NCI-H1417 treated with DMSO at 0.1 percent for 48 hours (cell line): ENCODE data around the gene JOSD1.

Source experiments
- DNase-seq: peaks from one replicate; lab custom pipeline; 2025; lab: John Stamatoyannopoulos, UW

JOSD1 gene

DNA sequence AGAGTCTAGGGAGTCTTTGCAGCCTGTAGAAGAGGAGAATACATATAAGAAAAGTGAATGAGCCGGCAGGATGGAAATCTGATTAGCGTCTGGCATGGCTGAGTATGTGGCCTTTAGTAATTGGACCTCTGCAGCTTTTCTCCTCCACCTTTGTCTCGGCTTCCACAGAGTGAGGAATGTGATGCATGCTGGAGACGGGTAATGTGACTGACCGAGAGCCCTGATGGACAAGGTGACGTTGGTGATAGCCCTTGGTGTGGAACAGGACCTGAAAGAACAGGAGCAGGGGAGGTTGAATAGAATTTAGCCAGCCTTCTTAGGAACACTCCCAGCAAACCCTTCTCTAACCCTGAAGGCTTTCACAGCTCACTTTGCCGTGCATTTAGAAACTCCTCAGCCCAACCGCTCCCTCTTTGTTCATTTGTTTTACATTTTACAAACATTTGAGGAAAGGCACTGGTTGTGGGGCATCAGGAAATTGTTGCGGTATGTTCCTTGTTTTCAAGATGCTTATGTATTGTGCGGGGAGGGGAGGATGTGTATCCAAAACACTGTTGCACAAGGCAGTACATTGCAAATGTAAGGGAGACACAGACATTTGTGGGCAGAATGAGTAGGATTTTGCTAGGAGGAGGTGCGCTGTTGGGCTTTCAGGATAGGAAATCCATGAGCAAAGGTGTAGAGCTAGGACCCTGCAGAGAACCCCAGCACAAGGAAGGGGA is 11.9 kb upstream of the JOSD1 start:
- no peak for DNase-seq

DNA sequence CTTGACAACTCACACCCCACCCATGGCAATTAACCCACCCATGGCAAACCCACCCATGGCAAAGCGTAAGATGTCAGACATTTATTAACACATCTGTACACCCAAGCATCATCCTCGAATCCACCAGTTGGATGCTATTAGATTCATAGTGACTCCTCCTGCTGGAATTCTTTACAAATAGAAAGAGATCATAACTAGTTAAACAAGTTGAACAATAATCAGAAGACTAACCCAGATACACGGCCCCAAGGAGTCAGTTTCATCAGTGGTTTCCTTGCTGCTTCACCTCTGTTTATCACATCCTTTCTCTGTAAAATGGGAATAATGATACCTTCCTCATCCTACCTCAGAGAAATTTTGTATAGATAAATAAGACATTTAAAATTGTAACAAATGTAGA is 10.1 kb upstream of the JOSD1 start:
- DNase-seq: no peak

DNA sequence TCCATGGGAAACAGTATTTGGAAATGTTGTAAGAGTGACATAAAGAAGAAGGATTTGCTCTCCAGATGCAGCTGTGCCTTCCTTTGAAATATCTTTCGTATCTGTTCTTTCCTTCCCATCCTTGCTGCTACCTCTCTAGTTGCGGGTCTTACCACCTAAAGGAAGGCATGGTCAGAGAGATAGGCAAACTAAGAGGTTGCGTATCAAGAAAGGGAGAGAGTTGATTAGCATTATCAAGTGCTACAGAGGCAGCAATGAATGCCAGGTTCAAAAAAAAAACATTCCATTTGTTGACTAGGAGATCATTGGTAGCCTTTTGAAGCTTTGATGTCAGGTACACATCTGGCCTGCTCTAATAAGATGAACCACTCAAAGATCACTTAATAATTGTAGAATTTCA is 9.6 kb upstream of the JOSD1 start:
- DNase-seq: no peak

DNA sequence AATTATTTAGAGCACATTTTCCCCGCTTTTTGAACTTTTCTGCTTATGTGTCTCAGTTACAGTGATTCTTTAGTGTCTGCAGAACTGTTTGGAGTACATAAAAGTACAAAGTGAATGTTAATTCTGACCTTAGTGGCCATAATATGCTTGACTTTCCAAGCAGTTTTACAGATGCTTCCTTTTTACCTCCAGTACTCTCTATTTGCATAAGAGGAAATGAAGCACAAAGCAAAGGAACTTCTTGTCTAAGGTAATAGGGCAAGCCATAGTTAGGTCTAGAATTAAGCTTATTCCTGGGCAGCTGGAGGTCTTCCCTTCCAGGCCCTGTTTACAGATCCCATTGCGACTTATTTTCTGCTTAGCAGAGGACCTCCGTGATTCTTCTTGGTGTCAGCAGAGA is 8.6 kb upstream of the JOSD1 start:
- DNase-seq: no peak

DNA sequence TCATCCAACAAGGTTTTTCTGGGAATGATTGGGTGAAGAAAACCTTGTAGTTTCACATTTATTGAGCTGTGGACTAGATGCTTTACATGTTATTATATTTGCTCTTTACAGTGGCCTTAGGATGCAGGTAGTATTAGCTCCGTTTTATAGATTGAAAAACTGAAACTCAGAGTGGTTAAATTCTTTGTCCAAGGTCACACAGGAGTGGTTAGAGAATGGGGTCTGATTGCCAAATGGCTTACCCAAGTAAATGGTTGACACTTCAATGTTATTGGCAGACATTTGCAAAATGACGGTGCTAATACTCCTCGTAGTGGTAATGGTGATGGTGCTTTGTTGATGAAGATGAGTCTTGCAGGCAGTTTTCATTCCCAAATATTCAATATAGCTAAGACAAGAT is 7.2 kb upstream of the JOSD1 start:
- no peak for DNase-seq

DNA sequence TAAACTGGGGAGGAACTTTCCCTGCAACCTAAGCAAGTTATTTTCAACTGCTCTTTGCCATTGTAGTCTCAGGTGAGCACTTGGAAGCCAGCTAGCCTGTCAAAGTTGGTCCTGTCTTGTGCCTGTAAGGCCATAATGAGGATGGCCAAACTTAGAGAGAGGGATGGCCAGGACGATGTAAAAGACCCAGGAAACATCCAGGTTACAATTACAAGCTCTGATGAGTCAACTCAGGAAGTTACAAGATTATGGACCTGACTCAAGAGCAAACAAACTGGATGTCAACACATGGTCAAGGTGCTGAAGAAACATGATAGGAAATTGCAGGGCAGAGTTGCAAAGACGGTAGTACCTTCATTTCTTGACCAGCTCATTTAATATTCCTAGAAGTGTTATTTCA is 6.6 kb upstream of the JOSD1 start:
- DNase-seq: no peak

DNA sequence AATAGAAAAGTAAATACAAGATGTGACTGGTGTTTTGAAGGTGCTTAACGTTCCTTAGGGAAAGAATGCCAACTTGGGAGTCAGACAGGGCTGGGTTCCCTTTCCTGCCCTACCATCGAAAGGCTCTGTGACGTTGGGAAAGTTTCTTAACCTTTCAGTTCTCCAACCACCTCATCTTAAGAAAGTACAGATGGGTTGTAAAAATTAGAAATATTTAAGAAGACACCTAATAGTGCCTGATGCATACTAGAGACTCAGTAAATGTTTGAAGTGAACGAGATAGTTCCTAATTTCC is 6.1 kb upstream of the JOSD1 start:
- no peak for DNase-seq

DNA sequence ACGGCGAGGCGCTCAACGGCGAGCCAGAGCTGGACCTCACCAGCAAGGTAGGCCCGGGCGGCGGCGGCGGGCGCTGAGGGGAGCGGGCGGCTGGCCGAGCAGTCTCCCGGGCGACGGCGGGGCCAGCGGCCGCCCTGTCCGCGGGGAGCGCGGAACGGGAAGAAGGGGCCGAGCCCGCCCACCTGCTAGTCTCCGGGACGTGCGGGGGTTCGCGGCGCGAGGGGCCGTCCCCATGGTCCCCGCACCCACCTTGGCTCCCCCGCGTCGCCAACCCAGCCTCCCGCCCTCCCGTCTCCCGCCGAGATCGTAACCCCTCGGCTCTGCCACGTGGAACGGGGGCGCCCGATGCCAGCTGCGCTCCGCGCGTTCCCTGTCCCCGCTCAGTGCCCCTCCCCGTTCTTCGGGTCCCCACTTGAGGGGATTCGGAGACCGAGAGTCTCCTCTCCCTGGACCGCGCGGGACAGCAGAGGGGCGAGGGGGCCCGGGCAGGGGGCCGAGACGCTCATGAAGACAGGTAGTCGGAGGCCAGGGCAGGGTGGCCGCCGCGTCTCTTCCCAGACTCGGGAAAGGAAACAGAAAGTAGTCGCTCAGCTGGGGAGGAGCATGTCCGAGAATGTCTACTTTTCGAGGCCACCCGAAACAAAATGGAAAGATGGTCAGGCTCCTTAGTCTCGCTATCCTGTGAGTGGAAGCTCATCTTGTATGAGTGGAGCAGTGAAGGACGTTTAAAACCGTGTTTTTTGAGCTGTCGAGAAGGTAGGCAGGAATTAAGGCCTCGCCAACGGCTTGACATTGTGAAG is 5.6 kb upstream of the JOSD1 start:
- no peak for DNase-seq

DNA sequence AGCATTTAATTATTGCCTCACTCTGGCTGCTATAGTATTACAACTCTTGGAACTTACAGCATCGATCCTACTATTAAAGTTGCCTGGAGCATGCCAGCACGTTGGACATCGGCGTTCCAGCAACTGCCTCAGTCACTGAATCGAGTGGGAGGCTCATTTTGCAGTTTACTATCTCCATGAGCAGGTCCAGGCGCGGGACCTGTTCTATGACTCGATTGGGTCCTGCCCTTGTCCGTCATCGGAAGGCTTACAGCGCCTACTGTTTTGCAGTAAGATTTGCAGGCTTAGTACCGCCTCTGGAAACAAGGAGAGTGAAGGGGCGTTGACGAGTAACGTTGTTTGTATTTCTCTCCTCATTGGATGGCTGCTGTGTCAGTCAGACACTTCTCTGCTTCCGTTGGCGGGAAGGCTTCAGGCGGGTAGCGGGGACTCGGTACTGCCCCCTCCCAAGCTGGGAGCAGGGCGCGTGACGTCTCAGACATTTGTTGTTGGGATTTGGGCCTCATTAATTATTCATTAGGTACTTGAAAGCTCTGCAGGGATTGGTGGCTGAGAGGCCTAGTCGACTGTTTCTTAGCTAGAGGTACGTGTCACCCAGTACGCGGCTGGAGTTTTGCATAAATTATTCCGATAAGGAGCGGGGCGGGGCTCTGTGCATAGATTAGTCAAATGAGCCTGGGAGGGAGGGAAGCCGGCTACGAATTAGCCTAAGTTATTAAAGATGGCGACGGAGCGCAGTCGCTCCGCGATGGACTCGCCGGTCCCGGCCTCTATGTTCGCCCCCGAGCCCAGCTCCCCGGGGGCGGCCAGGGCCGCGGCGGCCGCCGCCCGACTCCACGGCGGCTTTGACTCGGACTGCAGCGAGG is 4.7 kb upstream of the JOSD1 start, which contains the start of gene GTPBP1:
Gene GTPBP1 (plus strand): TSS at position 710 of the 866 bp plus-strand sequence. CDS start 12 bp downstream, at position 722.
- DNase-seq: peak; percentile 97

DNA sequence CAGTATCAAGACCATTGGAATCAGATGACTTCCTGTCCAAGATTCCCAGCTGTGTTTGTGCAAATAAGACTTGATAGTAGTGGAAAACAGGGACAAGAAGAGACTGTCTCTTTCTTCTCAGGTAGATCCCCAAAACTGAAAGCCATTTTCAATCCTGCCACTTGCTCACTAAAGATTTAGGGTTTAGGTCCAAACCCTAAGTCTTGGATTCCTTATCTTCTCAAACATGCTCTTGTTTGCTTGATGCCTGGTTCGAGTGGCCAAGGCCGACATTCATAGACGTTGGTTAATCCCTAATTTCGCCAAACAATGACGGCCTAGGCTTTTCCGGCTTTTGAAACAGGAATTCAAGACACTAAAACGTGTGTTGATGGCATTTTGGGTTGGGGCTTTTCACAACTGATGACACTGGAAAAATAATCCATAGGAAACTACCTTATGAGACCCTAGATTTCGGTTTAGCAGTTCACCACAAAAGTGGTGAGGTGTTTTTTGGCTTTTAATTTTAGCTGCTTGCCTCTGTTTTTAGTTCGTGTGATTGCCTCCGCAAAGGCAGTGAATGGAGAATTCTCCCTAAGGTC is 4.0 kb upstream of the JOSD1 start:
- DNase-seq: no peak

DNA sequence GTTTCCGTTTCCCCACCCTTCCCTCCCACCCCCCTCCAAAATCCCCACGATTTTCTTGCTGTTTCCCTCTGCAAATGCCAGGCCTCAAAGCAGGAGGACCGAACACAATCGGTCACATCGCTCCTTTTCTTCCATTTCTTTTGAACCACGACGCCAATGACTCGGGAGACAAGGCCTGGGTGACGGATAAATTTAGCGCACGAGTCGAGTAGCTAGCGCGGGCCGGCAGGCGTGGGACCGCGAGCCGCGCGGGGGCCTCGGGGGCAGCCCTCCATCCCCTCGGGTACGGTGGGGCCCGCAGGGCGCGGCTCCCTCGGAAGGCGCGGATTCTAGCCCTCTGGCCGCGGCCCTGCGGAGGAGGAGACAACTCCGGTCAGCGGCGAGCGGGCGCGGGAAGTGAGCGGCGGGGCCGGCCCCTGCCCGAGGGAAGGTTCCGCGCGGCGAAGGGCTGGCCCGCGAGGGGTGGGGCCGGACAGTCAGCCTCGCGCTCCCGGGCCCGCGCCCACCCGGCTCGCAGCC is 414 bp downstream of the JOSD1 start:
- no peak for DNase-seq

DNA sequence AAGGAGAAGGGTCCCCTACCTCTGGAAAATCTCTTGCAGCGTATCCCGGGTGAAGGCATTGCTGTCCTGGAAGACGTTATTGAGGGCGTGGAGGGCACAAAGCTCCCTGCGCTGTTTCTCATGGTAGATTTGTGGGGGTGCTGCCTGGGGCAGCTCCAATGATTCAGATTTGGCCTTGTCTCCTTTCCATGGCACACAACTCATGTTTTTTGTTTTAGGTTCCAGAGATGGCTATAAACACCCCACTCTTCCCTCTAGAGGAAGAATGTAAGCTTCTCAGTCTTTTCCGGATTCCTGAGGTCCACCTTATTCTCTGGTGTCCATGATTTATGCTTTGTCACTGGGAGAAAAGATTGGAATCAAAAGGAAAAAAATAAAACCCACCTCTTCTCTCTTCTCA is 959 bp downstream of the JOSD1 start:
- DNase-seq: no peak

DNA sequence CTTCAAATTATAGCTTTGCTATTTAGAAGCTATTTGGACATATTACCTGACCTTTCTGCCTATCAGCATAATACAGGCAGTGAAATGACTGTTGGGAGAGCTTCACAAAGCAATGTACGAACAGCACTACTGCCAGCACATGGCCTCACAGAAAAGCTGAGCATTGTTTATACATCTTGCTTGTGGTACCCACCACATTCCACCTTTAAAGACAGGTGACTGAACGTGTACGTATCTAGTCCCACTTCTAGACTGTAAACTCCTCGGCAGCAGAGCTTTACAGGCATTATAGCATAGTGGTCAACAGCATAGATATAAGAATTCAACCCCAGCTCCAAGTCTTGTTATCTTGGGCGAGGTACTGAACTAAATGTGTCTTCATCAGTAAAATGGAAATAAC is 1.6 kb downstream of the JOSD1 start:
- DNase-seq: no peak

DNA sequence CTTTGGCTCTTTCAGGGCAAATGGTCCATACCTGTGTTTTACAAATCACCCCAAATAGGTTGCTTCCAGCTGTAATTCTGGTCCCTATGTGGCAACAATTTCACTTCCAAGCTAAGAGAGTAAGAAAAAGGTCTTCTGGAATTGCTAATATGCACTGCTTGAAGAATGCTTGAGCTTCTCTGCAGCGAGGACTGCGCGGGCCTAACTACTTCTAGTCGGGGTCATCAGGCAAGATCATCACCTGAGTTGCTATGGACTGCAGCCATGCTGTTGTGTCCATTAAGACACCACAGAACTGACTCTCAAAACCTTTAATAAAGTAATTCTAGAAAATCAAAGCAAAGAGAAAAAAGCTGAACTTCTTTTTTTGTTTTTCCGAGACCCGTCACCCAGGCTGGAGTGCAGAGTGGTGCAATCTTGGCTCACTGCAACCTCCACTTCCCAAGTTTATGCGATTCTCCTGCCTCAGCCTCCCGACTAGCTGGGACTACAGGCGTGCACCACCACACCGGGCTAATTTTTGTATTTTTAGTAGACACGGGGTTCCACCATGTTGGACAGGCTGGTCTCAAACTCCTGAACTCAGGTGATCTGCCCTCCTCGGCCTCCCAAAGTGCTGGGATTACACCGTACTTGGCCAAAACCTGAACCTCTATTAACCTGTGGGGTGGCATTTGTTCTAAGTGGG is 2.2 kb downstream of the JOSD1 start:
- DNase-seq: no peak

DNA sequence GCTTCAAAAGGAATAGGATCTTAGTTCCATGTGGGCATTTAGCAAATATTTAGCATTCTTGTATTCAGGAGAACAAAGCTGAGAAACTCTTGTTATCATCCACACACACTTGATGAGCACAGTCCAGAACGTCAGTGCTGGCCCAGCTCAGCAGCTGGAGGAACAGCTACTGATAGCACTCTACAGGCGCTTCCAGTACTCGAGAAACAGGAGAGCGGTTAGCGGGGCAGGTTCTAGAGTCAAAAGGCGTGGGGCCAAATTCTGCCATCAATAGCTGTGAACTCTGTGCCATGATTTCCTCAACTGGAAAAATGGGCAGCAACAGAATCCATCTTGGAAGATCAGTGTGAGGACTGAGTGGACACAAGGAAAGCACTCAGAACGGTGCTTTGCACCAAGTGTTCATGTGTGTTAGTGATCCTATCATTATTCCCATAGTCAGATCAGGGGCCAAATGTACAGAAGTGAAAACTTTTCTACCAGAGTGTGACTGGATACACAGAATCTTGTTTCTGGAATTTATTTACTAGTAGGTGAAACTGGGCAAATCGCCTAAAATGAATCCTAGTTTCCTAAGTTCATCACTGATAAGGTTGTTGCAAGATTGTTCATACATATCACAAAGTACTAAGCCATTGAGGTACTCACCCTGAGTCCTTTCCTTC is 3.2 kb downstream of the JOSD1 start:
- DNase-seq: no peak

DNA sequence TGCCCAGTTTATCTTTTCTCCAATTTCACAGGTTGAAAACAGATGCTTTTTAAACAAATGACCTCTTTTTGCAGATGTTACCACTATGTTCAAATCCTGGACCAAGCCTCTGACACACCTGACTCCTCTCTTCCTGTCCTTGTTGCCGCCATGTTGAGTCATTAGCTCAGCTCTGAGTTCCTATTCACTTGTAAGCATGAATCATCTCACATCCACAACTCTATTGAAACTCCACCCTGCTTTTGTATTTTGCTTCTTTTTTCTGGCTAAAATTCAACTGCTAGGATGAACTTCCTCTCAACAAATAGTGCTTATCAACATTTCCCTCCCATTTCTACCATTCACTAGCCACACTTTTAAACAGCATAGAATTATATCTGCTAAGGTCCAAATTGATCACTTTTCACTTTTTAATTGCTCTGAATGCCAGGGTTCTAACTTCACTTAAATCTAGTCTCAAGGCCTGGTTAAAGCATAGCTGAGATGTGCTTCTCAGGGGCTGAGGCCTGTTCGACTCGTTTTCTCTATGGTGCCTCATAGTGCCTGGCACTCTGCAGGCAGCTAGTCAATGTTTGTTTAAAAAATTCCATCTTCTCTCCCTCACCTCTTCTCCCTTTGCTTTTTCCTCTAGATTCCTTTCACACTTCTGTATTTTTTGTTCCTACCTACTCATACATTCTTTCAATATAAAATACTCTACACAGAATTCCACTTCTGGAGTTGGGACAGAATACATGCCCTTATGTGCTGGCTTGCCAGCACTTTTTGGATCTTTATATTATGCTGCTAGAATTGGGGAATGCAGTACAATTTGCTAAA is 3.9 kb downstream of the JOSD1 start:
- no peak for DNase-seq

DNA sequence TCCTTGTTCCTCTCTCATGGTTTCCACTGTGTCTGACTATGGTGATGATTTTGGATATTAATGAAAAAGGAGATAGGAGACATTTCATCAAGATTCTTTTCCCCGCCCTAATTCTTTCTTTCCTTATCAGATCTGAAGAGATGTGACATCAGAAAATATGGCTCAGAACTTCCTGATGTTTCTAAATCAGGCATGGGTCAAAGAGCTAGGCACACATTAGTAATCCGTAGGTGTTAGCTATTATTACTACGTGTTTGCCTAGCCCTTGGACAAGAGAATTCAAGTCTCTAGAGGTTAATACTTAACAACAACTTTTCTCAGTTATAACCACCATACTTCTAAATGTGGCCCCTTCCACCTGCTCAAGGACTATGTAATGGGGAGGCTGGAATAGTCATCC is 5.8 kb downstream of the JOSD1 start:
- DNase-seq: no peak

DNA sequence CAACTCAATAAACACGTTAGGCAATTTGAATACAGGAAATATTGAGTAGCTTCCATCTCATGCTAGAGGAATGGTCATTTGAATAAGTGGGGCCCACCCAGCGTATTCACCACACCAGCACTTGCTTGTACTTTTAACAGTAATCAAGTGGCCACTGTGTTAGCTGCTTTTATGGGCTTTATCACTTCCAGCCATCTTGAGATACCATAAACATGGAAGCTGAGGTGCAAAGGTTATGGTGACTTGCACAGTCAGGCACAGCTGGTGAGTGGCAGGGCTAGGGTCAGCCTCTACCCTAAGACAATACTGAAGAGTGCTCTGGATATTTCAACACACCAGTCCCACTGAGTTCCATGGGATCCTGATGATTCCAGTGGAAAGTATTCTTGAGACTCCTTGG is 6.7 kb downstream of the JOSD1 start:
- DNase-seq: no peak

DNA sequence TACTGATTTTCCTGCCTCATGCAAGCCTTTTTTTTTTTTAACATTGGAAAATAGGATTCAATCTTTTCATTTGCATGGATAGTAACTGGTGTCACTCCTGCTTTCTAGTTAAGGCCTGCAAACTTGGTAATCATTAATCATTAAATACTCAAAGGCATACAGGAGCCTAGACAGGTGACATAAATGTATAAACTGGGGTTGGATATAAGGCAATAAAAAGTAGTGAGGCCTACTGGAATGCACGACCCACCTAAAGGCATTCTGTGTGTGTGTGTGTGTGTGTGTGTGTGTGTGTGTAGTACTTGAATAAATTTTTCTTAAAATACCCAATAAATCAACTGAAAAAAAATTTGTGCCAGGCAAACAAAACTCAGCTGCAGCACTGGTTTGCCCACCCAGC is 11.1 kb downstream of the JOSD1 start:
- no peak for DNase-seq

DNA sequence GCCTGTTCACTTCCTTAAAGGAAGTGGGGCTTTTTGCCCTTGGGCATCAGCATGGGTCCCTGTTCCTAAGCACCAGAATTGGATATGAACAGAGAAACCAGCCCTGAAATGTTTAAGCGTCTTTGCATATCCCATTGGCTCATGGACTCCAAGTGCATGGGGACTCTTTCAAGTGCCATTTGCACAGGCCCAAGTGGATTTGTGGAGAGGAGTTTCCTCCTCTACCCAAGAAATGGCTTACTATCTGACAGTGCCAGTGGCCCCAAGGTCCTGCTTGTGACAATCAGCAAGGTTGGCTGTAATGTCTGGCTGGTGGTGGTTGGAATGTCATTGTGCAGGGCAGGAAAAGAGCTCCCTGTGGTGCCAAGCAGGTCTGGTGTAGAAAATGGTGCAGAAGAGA is 15.0 kb downstream of the JOSD1 start:
- DNase-seq: no peak
